Measurements from ENCODE around the gene ROBO3.

Gene ROBO3

DNA sequence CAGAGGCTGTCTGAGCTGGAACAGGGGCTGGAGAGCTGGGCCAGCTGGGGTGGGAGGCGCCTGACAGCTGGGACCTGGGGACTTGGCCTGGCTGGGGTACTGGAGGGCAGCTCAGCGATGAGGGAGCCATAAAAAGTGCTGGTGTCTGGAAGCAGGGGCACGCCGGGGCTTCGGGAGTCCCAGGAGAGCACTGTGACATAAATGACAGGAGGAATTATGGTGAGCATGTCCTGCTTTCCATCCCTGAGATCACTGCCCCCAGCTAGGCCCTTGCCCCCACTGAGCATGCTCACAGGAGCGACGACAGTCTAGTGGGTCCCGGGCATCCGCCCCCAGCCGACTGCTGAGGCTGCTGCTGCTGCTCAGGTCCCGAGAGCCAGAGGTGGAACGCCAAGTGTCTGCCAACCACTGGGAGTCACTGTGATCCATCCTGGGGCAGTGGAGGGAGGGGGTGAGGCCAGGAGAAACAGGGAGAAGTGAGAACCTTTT lies 26.2 kb downstream of the ROBO3 start:
- intact Hi-C loops (cut with DNase I; ENCODE audit: low total_unique reads), result no loop called here

DNA sequence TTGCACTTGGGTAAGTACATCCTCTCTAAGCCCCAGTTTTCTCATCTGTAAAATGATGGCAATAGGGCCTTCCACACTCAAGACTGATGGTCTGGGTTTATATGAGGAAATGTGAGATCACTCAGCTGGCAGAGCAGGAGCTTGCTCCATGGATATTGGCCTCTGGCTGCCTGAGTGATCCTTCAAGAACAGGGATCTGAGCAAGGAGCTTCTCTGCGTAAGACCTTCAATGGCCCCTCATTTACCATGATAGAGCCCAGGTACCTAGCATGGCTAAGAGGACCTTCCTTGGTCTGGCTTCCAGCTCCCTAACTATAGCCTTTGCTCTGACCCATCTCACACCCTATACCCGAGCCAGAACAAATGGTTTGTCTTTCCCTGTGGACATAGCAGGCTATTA lies 26.9 kb downstream of the ROBO3 start:
- DNase-seq, result no peak
- Histone ChIP-seq H3K4me1 (peaks cover 0 to 11% (median 5%) of the 10 kb centered on the region in 4 donors), H3K36me3 (no peaks in the 10 kb centered on the region), H3K27ac (no peak overlapping the region), H3K27me3 (peaks cover 0 to under 1% of the 10 kb centered on the region in 2 donors), H3K4me3 (no peak overlapping the region), H3K9me3 (no peaks in the 10 kb centered on the region)
- TF ChIP-seq, protein P1, sequence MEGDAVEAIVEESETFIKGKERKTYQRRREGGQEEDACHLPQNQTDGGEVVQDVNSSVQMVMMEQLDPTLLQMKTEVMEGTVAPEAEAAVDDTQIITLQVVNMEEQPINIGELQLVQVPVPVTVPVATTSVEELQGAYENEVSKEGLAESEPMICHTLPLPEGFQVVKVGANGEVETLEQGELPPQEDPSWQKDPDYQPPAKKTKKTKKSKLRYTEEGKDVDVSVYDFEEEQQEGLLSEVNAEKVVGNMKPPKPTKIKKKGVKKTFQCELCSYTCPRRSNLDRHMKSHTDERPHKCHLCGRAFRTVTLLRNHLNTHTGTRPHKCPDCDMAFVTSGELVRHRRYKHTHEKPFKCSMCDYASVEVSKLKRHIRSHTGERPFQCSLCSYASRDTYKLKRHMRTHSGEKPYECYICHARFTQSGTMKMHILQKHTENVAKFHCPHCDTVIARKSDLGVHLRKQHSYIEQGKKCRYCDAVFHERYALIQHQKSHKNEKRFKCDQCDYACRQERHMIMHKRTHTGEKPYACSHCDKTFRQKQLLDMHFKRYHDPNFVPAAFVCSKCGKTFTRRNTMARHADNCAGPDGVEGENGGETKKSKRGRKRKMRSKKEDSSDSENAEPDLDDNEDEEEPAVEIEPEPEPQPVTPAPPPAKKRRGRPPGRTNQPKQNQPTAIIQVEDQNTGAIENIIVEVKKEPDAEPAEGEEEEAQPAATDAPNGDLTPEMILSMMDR (IDR thresholded peaks at IDR 0.05), result no peak
- intact Hi-C loops (cut with DNase I; ENCODE audit: low total_unique reads), result no loop called here

More for the DNA sequence above, 26.2 kb downstream of the ROBO3 start:
- peaks cover 0 to 6% of the 10 kb centered on the region in 2 donors for H3K27me3 ChIP-seq
- no peaks in the 10 kb centered on the region for H3K36me3 ChIP-seq
- H3K9me3 ChIP-seq, result no peaks in the 10 kb centered on the region
- H3K4me3 ChIP-seq, result no peak overlapping the region
- peak overlapping the region in 1 of 2 donors; percentile 25 for H3K27ac ChIP-seq
- H3K4me1 ChIP-seq, result peaks cover 0 to 11% (median 5%) of the 10 kb centered on the region in 4 donors
- TF ChIP-seq, protein P1 (IDR thresholded peaks at IDR 0.05), result no peak
- DNase-seq, result peak; percentile 29 to 68

DNA sequence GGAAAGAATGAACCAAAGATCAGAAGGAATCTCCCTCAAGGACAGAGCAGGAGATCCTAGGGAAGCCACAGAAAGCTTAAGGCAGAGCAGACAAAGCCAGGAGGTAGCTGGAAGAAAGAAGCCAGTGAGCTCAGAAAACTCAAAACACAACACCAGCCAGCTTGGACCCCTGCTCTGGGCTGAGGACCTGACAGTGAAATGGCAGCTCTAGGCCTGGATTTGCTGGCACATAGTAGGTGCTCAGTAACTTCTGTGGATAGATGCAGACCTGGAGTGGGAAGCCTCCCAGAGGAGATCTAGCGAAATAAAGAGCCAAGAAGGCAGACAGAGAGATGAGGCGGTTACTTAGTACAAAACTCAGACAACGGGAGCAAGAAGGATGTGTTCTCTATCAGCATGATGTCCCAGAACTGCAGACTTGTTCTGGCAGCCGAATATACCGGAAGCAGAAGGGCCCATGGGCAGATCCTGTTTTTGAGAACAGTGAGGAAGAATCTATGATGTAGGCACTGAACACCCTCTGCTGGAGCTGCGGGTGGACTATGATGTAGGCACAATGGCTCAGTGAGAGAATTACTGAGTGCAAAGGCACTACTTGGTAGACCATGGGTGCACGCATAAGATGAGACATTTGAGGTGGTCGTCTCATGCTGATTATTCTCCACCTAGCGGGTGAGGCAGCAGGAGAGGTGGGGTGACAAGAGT lies 27.7 kb downstream of the ROBO3 start:
- Histone ChIP-seq H3K4me1 (peaks cover 0 to 11% (median 5%) of the 10 kb centered on the region in 4 donors), H3K27me3 (no peaks in the 10 kb centered on the region), H3K36me3 (no peaks in the 10 kb centered on the region), H3K27ac (no peak overlapping the region), H3K9me3 (no peaks in the 10 kb centered on the region), H3K4me3 (no peak overlapping the region)
- intact Hi-C loops (cut with DNase I; ENCODE audit: low total_unique reads), result no loop called here
- peak; percentile 53 to 67 for DNase-seq
- TF ChIP-seq, protein P1 (IDR thresholded peaks at IDR 0.05), result no peak

DNA sequence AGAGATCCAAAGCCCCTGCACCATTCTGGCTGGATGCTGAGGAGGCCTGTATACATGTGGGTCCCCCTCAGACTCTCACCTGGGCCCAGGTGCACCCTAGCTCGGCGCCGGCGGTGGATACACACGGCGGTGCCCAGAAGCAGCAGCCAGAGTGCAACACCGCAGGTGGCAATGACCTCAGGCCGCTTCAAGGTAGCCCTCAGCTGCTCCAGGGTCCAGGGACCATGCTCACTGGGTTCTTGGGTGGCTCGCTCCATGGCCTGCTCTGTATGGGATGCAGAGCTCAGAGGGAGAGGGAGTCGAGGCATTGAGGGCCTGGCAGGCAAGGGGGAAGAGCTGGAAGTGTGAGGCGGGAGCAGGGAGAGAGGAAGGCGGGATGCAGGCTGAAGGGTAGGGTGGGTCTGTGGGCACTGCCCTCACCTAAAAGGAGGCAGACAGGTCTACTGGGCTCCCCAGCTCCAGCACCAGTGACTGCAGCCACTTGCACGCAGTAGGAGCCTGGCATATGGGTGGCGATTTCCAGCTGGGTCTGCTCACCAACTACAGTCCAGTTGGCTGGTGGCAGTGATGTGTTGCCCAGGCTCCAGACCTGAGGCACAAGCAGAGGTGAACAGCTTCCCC lies 28.7 kb downstream of the ROBO3 start:
- Histone ChIP-seq H3K9me3 (no peaks in the 10 kb centered on the region), H3K27me3 (no peaks in the 10 kb centered on the region), H3K27ac (no peak overlapping the region), H3K4me3 (no peak overlapping the region), H3K36me3 (no peaks in the 10 kb centered on the region), H3K4me1 (peaks cover 0 to 16% (median 6%) of the 10 kb centered on the region in 4 donors)
- DNase-seq, result peak in 1 of 2 donors; percentile 53
- intact Hi-C loops (cut with DNase I; ENCODE audit: low total_unique reads), result no loop called here
- TF ChIP-seq, protein P1 (IDR thresholded peaks at IDR 0.05), result no peak

DNA sequence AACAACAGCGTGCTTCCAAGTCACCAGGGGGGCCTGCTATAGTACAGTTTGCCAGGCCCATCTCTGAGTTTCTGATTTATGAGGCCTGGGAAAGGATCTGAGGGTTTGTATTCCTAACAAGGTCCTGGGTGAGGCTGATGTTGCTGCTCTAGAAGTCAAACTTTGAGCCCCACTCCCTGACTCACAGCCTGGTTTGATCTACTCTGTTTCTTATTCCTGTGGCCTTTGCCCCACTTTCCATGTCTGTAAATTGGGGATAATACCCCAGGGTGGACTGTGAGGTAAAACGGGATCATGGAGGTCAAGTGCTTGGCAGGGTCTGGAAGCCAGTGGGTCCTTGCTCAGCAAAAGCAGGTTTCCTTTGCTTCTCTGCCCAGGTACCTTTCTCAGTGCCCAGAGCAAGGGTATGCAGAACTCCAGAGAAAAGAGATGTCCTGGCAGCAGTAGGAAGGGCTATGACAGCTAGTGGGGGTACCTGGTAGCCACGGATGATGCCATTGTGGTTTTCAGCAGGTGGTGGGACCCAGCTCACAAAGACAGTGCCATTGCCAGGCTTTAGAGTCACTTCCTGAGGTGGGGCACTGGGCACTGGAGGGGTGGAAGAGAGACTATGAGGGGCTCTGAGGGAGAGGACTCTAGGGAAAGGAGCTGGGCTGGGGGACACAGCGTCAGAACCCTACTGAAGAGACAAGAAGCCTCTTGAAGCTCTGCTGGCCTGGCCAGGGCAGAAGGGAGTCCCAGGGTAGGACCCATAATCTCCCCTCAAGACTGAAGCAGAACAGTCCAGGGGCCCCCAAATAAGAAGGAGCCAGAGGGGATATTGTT lies 29.6 kb downstream of the ROBO3 start:
- H3K36me3 ChIP-seq, result no peaks in the 10 kb centered on the region
- peak in 1 of 2 donors; percentile 53 for DNase-seq
- no peak overlapping the region for H3K4me3 ChIP-seq
- peaks cover 0 to 16% (median 6%) of the 10 kb centered on the region in 4 donors for H3K4me1 ChIP-seq
- no peaks in the 10 kb centered on the region for H3K27me3 ChIP-seq
- no peaks in the 10 kb centered on the region for H3K9me3 ChIP-seq
- intact Hi-C loops (cut with DNase I; ENCODE audit: low total_unique reads), result no loop called here
- TF ChIP-seq, protein P1 (IDR thresholded peaks at IDR 0.05), result no peak
- no peak overlapping the region for H3K27ac ChIP-seq

All from tibial artery (tissue), 4 donors.